AG04450 (cell line): ENCODE measurements around the gene ICAM2. TPM values are rescaled to one million over a fixed set of nuclear protein-coding genes. Genes with fewer than 3 reads are reported as not detected.

Experiments used
- CTCF ChIA-PET: fragments of 300-600, 350-600 bp; formaldehyde crosslinking; extraction: SDS; loops from one replicate; lab custom pipeline; 2022; ENCODE audit warnings: antibody characterized with exemption, inconsistent platforms; lab: Charles Lee
- POLR2A ChIA-PET: fragments of 350-600 bp; formaldehyde crosslinking; extraction: SDS; loops from one replicate; lab custom pipeline; 2021; ENCODE audit warnings: antibody characterized with exemption, inconsistent platforms; lab: Yijun Ruan, JAX
- DNase-seq: peaks from one replicate; pipeline ENCODE4 v3.0.0-alpha.2; 2011; ENCODE audit warnings: low read depth, low spot score
- H3K27ac ChIP-seq: one replicate; pipeline ENCODE4 v1.5.1; 2012; ENCODE audit warnings: low read depth, low read length, control low read depth
- H3K27me3 ChIP-seq: one replicate; pipeline ENCODE4 v1.6.0; 2012; ENCODE audit warnings: low read length; ENCODE audit not compliant: control insufficient read depth, insufficient read depth
- H3K4me3 ChIP-seq: 2 replicates; pipeline ENCODE4 v1.5.1; 2011; ENCODE audit warnings: mild to moderate bottlenecking, low read depth, low read length, control low read depth
- H3K9me3 ChIP-seq: 2 replicates; pipeline ENCODE4 v1.5.1; 2012; ENCODE audit warnings: low read length; ENCODE audit not compliant: control insufficient read depth, insufficient read depth
- CTCF ChIP-seq: IDR thresholded peaks from 2 replicates; pipeline ENCODE4 v1.5.1; 2011; ENCODE audit warnings: low read depth, low read length, control low read depth, inconsistent platforms
- polyA plus RNA-seq: library from polyadenylated mRNA; depleted of rRNA; stranded (reverse); fragments of >200 nt; gene quantifications from 2 replicates; pipeline ENCODE4 v1.2.3, GENCODE V29; 2011

Gene ICAM2
- polyA plus RNA-seq, 1 experiment, result 0.16 TPM

DNA sequence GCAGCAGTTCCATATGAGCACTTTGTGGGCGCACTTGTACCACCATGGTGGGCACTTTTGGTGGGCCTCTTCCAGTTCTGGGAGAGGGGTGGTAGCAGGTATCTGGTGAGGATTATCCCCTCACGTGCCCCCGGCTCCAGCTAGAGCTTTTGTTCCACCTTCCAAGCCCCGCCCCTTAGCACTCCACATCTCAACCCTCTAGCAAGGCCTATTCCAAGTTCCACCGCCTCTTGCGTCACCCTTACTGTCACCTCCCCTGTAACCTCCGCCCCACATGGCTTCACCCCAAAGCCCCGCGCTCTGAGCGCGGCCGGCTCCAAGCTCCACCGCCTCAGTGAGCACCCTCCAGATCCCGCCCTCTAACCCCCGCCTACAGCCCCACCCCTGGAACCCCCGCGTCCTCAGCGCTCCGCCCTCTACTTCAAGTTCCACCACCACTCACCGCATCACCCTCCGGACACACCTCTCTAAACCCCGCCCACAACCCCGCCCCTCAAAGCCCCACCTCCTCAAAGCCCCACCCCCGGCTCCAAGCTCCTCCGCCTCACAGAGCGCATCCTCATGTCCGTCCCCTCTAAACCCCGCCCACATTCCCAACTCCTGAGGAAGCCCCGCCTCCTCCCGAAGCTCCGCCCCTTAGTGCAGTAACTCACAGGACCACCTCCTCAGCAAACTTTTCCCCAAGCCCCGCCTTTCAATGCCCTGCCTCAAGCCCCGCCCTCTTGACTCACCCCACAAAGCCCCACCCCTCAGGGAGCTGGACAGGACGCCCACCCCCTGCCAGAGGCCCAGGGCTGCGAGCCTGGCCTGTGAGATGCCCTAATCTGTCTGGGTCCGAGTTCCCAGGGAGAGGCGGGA, 58.8 kb downstream of the ICAM2 start:
- H3K27me3 ChIP-seq, result peaks cover 5% of the 10 kb centered on the region
- ChIA-PET POLR2A (interaction anchor here (0.6 kb wide), 1 partner anchor 31 kb away, joined by 4 read pairs; no protein-coding TSS in a partner anchor), CTCF (interaction anchor here (1.1 to 1.7 kb wide), 3 partner anchors 11 to 42 kb away, joined by 6 to 11 read pairs (median 8); no protein-coding TSS in a partner anchor)
- H3K9me3 ChIP-seq, result peaks cover 5% of the 10 kb centered on the region; the same call in 1 of the 2 replicates
- H3K27ac ChIP-seq, result no peak overlapping the region
- no peak overlapping the region for H3K4me3 ChIP-seq
- no peak for TF ChIP-seq CTCF
- DNase-seq, result no peak

GRCh38 chr17:63960430-63960829, 60.0 kb downstream of the ICAM2 start:
- Histone ChIP-seq H3K9me3 (peaks cover 5% of the 10 kb centered on the region; the same call in 1 of the 2 replicates), H3K27ac (no peak overlapping the region), H3K4me3 (no peak overlapping the region), H3K27me3 (peaks cover 5% of the 10 kb centered on the region)
- DNase-seq, result no peak
- ChIA-PET POLR2A (interaction anchor here (0.7 kb wide), 1 partner anchor 25 kb away, joined by 3 read pairs; no protein-coding TSS in a partner anchor), CTCF (no interaction called here)
- TF ChIP-seq CTCF, result no peak

DNA sequence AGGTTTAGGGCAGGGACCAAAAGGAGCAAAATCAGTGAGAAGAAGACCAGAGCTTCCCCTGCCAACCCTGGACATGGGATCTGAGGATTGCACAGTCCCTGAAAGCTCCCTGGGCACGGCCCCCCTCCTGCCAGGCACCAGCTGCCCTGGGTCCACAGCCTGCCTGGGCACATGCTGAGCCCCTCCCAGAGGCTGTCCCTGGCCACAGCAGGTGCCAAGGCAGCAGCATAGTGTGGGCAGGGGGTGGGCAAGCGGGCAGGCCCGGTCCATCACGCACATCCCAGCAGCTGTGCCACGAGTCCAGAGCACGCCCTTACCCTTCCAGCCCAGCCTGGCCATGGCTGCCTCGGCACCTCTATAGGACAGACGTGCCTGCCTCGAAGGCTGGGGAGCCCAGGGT, 60.4 kb downstream of the ICAM2 start:
- no peak overlapping the region for H3K4me3 ChIP-seq
- ChIA-PET CTCF (no interaction called here), POLR2A (no interaction called here)
- peaks cover 5% of the 10 kb centered on the region; the same call in 1 of the 2 replicates for H3K9me3 ChIP-seq
- DNase-seq, result no peak
- no peak overlapping the region for H3K27ac ChIP-seq
- H3K27me3 ChIP-seq, result peaks cover 5% of the 10 kb centered on the region
- TF ChIP-seq CTCF, result no peak

DNA sequence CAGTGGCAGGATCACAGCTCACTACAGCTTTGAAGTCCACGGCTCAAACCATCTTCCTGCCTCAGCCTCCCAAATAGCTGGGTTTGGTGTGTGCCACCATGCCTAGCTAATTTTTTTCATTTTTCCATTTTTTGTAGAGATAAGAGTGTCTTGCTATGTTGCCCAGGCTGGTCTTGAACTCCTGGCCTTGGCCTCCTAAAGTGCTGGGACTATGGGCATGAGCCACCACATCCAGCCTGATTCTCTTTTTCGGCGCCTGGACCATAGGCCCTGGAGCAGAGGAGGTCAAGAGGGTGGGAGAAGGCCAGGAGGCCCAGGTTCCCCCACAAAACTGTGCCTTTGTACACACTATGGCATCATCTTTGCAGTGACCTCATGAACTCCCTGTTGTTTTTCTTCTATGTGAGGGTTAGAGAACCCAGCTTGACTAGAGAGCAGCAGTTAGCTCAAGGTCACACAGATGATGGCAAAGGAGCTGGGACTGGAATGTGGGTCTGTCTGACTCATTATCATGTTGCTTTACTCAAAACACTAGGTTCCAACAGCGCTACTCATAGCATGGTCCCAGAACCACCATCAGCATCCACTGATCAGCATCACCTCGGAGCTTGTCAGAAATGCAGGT, 64.0 kb downstream of the ICAM2 start:
- TF ChIP-seq CTCF, result no peak
- Histone ChIP-seq H3K27me3 (peaks cover 7% of the 10 kb centered on the region), H3K27ac (no peak overlapping the region), H3K9me3 (no peaks in the 10 kb centered on the region; the same call in 1 of the 2 replicates), H3K4me3 (no peak overlapping the region)
- CTCF ChIA-PET, result interaction anchor here (1.6 to 4.9 kb wide), 2 partner anchors 10 to 45 kb away, joined by 5 to 41 read pairs; partner anchors contain the start of gene CSHL1
- POLR2A ChIA-PET, result interaction anchor here (0.6 kb wide), 1 partner anchor 680 kb away, joined by 8 read pairs; no protein-coding TSS in a partner anchor
- peak; percentile 30 for DNase-seq
